ENCODE results near the gene FANCE. TPM values are rescaled to one million over a fixed set of nuclear protein-coding genes. Genes with fewer than 3 reads are reported as not detected.
A peak's percentile ranks its signal among the peaks of the same experiment; 100 is the strongest.

Gene FANCE
- polyA plus RNA-seq, 3 donors = 1.8 to 3.0 (median 2.9) TPM

DNA sequence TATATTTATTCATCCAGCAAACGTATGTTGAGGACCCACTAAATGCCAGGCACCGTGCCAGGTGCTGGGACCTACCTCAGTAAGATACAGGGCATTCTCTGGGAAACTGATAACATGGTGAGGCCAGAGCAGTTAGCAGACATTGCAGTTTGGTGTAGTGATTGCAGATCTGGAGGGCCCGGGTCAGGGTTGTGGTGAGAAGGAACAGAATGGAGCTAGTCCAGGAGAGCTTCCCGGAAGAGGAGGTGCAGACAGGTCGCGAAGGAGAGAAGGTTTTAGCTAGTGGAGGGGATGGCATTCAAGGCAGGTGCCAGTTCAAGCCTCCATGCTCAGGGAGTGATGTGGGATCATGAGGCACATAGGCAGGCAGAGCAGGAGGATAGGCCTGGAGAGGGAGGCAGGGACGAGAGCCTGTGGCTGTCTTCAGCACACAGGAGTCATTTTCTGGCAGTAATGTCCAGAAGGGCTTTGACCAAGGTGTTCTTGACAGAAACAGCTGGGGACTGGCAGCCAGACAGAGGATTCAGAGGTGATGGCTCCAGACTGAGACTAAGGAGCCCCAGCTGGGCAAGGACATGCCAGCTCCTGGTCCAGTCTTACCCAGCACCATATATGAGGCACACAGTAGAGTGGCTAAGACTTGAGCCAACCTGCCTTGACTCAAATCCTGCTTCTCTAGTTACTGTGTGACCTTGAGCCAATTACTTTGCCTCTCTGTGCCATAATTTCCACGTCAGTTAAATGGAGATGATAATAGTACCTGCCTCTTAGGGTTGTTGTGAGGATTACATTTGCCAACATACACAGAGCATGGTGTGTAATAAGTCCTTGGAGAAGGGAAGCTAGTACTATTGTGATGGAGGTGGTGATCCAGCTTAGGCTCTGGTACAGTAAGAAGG is 48.3 kb upstream of the FANCE start:
- peaks cover 0 to 10% (median 4%) of the 10 kb centered on the region in 3 donors for H3K27me3 Mint-ChIP-seq (ENCODE audit: low read depth in 3 of 3)
- no peaks in the 10 kb centered on the region for H3K9me3 Mint-ChIP-seq
- H3K9ac ChIP-seq (ENCODE audit: insufficient read depth, low read length, poor library complexity, severe bottlenecking) = no peak overlapping the region
- H3K36me3 ChIP-seq (replicated peaks in 1 of 2; ENCODE audit: control insufficient read depth in 1 of 2, insufficient read depth in 2 of 2, low read length in 2 of 2) = no peaks in the 10 kb centered on the region
- H4K20me1 ChIP-seq (ENCODE audit: insufficient read depth, low read length) = peaks cover 55% of the 10 kb centered on the region
- H3K4me3 Mint-ChIP-seq = no peak overlapping the region
- H3K36me3 Mint-ChIP-seq = peaks cover 0 to 3% of the 10 kb centered on the region in 2 donors
- WGBS (ENCODE audit: insufficient coverage) = 96% methylated on average over 7 of the region's 8 CpGs
- no peak overlapping the region for H3K27ac Mint-ChIP-seq
- H2AFZ ChIP-seq (ENCODE audit: insufficient read depth, low read depth, low read length, poor library complexity, severe bottlenecking) = no peak overlapping the region
- H3K4me2 ChIP-seq (replicated peaks; ENCODE audit: extremely low read depth, low read length, poor library complexity, severe bottlenecking) = no peak overlapping the region
- H3K79me2 ChIP-seq (ENCODE audit: insufficient read depth, low read length) = no peaks in the 10 kb centered on the region
- intact Hi-C loops (cut with micrococcal nuclease) = no loop called here
- no peak overlapping the region for H3K27ac ChIP-seq (ENCODE audit: low read depth in 1 of 2, low read length in 2 of 2)
- no peak for DNase-seq
- TF ChIP-seq, protein P1, sequence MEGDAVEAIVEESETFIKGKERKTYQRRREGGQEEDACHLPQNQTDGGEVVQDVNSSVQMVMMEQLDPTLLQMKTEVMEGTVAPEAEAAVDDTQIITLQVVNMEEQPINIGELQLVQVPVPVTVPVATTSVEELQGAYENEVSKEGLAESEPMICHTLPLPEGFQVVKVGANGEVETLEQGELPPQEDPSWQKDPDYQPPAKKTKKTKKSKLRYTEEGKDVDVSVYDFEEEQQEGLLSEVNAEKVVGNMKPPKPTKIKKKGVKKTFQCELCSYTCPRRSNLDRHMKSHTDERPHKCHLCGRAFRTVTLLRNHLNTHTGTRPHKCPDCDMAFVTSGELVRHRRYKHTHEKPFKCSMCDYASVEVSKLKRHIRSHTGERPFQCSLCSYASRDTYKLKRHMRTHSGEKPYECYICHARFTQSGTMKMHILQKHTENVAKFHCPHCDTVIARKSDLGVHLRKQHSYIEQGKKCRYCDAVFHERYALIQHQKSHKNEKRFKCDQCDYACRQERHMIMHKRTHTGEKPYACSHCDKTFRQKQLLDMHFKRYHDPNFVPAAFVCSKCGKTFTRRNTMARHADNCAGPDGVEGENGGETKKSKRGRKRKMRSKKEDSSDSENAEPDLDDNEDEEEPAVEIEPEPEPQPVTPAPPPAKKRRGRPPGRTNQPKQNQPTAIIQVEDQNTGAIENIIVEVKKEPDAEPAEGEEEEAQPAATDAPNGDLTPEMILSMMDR (IDR thresholded peaks at IDR 0.05) = no peak
- H3K4me1 Mint-ChIP-seq = no peaks in the 10 kb centered on the region
- H3K9me3 ChIP-seq (replicated peaks in 1 of 2; ENCODE audit: control insufficient read depth in 1 of 2, insufficient read depth in 1 of 2, low read length in 2 of 2) = no peaks in the 10 kb centered on the region
- no peaks in the 10 kb centered on the region for H3K27me3 ChIP-seq (ENCODE audit: control insufficient read depth in 2 of 2, insufficient read depth in 2 of 2, low read length in 2 of 2)
- H3K4me3 ChIP-seq (replicated peaks in 1 of 3; ENCODE audit: low read depth in 2 of 3, low read length in 3 of 3) = no peak overlapping the region
- H3K4me1 ChIP-seq (ENCODE audit: control insufficient read depth in 1 of 2, insufficient read depth in 2 of 2, low read length in 2 of 2) = no peaks in the 10 kb centered on the region

DNA sequence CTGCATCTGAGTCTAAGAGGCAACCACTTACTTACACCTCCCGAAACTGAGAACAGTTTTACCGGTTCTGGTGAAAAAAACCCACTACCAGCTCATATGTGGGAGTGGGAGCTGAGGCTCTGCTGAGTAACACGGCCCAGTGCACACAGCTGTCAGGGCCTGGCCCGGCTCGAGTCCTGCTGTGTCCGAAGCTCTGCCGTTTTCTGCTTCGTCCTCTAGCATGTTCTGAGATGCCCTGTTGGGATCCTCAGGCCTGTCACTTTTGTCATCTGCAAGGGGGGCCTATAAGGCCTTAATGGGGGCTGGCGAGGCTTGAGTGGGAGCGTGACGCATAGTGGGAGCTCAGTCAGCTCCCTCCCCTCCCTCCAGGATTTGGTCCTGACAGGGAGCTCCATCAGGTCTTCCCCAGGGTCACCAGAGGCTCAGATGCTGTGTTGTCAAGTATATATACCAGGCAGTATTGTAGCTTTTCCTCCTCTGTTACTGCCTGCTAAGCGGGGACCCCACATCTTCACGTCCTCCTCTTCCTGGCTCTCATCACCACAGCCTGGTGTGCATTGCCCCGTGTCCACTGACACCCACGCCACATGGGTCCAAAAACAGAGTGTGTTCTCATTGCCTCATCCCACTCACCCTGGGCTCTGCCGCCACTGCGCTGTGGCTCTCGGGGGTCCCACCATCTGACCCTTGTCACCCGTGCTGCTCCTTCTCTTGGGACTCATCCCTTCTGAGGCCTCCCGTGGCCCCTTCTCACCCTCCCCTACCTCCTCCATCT is 45.2 kb upstream of the FANCE start:
- Histone ChIP-seq H3K4me1 (ENCODE audit: control insufficient read depth in 1 of 2, insufficient read depth in 2 of 2, low read length in 2 of 2) (peaks cover 9 to 12% of the 10 kb centered on the region in 2 donors), H3K9ac (ENCODE audit: insufficient read depth, low read length, poor library complexity, severe bottlenecking) (no peak overlapping the region), H3K9me3 (replicated peaks in 1 of 2; ENCODE audit: control insufficient read depth in 1 of 2, insufficient read depth in 1 of 2, low read length in 2 of 2) (no peaks in the 10 kb centered on the region), H2AFZ (ENCODE audit: insufficient read depth, low read depth, low read length, poor library complexity, severe bottlenecking) (no peak overlapping the region), H3K27me3 (ENCODE audit: control insufficient read depth in 2 of 2, insufficient read depth in 2 of 2, low read length in 2 of 2) (no peaks in the 10 kb centered on the region), H4K20me1 (ENCODE audit: insufficient read depth, low read length) (peaks cover 68% of the 10 kb centered on the region), H3K79me2 (ENCODE audit: insufficient read depth, low read length) (no peaks in the 10 kb centered on the region), H3K4me2 (replicated peaks; ENCODE audit: extremely low read depth, low read length, poor library complexity, severe bottlenecking) (no peak overlapping the region), H3K36me3 (replicated peaks in 1 of 2; ENCODE audit: control insufficient read depth in 1 of 2, insufficient read depth in 2 of 2, low read length in 2 of 2) (peaks cover 0 to 11% of the 10 kb centered on the region in 2 donors), H3K4me3 (replicated peaks in 1 of 3; ENCODE audit: low read depth in 2 of 3, low read length in 3 of 3) (no peak overlapping the region), H3K27ac (ENCODE audit: low read depth in 1 of 2, low read length in 2 of 2) (no peak overlapping the region)
- peaks cover 3 to 11% (median 7%) of the 10 kb centered on the region in 3 donors for H3K27me3 Mint-ChIP-seq (ENCODE audit: low read depth in 3 of 3)
- TF ChIP-seq, protein P1 (IDR thresholded peaks at IDR 0.05) = no peak
- no peak for DNase-seq
- peak overlapping the region in 1 of 7 donors; percentile 19 for H3K27ac Mint-ChIP-seq
- intact Hi-C loops (cut with micrococcal nuclease) = no loop called here
- peaks cover 13% of the 10 kb centered on the region for H3K4me1 Mint-ChIP-seq
- peaks cover 11 to 13% of the 10 kb centered on the region in 2 donors for H3K36me3 Mint-ChIP-seq
- H3K9me3 Mint-ChIP-seq = no peaks in the 10 kb centered on the region
- WGBS (ENCODE audit: insufficient coverage) = 97% methylated on average over 12 of the region's 20 CpGs
- H3K4me3 Mint-ChIP-seq = no peak overlapping the region

Data from CD14-positive monocyte (primary cell).